SU-DHL-6 (cell line): ENCODE data around the gene SURF2.

Source experiments
- H2AFZ ChIP-seq: fragments of 200-600 bp; sonication (generic); 2 replicates; pipeline ENCODE4 v1.6.1; 2014; ENCODE audit warnings: low read depth, mild to moderate bottlenecking, moderate library complexity, mixed read lengths, antibody characterized with exemption, low read length; ENCODE audit not compliant: severe bottlenecking
- H3F3A ChIP-seq: fragments of 200-600 bp; shearing (Covaris generic); 2 replicates; pipeline ENCODE4 v1.6.0; 2016; ENCODE audit warnings: antibody characterized with exemption, mild to moderate bottlenecking; ENCODE audit not compliant: insufficient read depth
- H3K27ac ChIP-seq: fragments of 200-600 bp; sonication (generic); 2 replicates; pipeline ENCODE4 v1.5.1; 2016; ENCODE audit warnings: low read depth, mild to moderate bottlenecking, low read length, moderate library complexity, mixed read lengths
- H3K27me3 ChIP-seq: fragments of 200-600 bp; sonication (generic), shearing (Covaris generic); 2 replicates; pipeline ENCODE4 v1.6.0; 2014; ENCODE audit warnings: mild to moderate bottlenecking, low read length
- H3K36me3 ChIP-seq: fragments of 200-600 bp; sonication (generic); 2 replicates; pipeline ENCODE4 v1.6.1; 2014; ENCODE audit warnings: mild to moderate bottlenecking, low read length, mixed read lengths
- H3K4me2 ChIP-seq: fragments of 300-600, 200-600 bp; shearing (Covaris generic), sonication (generic); 2 replicates; pipeline ENCODE4 v1.6.0; 2014; ENCODE audit warnings: low read length, low read depth, mild to moderate bottlenecking; ENCODE audit not compliant: poor library complexity, severe bottlenecking
- H3K4me3 ChIP-seq: fragments of 200-600 bp; sonication (generic); 2 replicates; pipeline ENCODE4 v1.5.1; 2014; ENCODE audit warnings: antibody characterized with exemption, low read length, mild to moderate bottlenecking, mixed read lengths; ENCODE audit not compliant: insufficient read depth, poor library complexity, severe bottlenecking
- H3K79me2 ChIP-seq: fragments of 200-600 bp; sonication (generic); 2 replicates; pipeline ENCODE4 v1.6.1; 2014; ENCODE audit warnings: mild to moderate bottlenecking, low read length, moderate library complexity; ENCODE audit not compliant: insufficient read depth
- H3K9ac ChIP-seq: fragments of 200-600 bp; sonication (generic); 2 replicates; pipeline ENCODE4 v1.7.0; 2014; ENCODE audit warnings: mild to moderate bottlenecking, low read length
- H3K9me2 ChIP-seq: fragments of 200-600 bp; sonication (generic); replicated peaks from 2 replicates; pipeline ENCODE4 v1.6.1; 2014; ENCODE audit warnings: low read length; ENCODE audit not compliant: insufficient read depth
- H3K9me3 ChIP-seq: fragments of 200-600 bp; sonication (generic); 2 replicates; pipeline ENCODE4 v1.6.1; 2014; ENCODE audit warnings: low read length, mixed read lengths; ENCODE audit not compliant: insufficient read depth
- H4K20me1 ChIP-seq: fragments of 200-600 bp; sonication (generic); 2 replicates; pipeline ENCODE4 v1.6.1; 2014; ENCODE audit warnings: low read depth, mild to moderate bottlenecking, antibody characterized with exemption, low read length, moderate library complexity, mixed read lengths
- CTCF ChIP-seq: fragments of 200-600 bp; sonication (generic); IDR thresholded peaks from one replicate; pipeline ENCODE4 v1.5.1; 2017; ENCODE audit warnings: antibody characterized with exemption, mild to moderate bottlenecking, low read length, moderate library complexity; ENCODE audit not compliant: insufficient read depth, poor library complexity, severe bottlenecking
- EZH2phosphoT487 ChIP-seq: fragments of 200-600 bp; sonication (generic), shearing (Covaris generic); conservative IDR thresholded peaks from 2 replicates; pipeline ENCODE4 v1.6.1; 2018; ENCODE audit warnings: mild to moderate bottlenecking, antibody characterized with exemption, low read length, moderate library complexity, mixed read lengths

SURF2 gene

GRCh38 chr9:133367778-133368177, 11.4 kb downstream of the SURF2 start:
- Histone ChIP-seq H3K27ac (no peak overlapping the region), H3K36me3 (peaks cover 6% of the 10 kb centered on the region)

DNA sequence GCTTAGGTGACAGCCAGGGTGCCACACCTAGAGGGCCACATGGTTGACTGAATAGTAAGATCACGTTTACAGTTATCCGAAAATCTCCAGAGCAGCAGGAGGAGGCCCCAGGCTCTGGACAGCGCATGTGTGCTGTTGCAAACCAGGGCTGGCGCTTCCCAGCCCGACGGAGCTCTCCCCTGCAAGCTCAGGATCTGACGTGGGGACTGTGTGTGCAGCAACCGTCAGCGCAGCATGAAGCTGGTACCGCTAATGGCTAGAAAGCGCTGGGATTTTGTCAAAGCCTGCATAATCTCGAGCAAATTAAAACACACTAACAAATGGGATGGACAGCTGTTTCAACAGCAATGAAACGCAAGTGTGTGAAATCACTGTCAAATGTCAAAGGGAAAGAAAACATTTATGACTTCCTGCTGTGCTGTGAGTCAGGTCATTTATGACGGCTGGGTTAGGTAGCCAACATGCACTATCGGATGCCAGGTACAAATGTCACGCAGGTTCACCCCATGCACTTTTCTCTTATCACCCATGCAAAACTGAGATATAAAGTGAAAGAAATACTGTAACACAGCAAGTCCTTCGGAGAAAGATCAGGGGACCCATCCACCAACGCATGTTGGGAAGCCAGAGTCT, 12.0 kb downstream of the SURF2 start:
- Histone ChIP-seq H3K9me2 (no peaks in the 10 kb centered on the region), H3K4me2 (no peak overlapping the region), H3K36me3 (peaks cover 6% of the 10 kb centered on the region; the same call in 1 of the 2 replicates), H3K27ac (no peak overlapping the region), H2AFZ (no peak overlapping the region), H3K4me3 (no peak overlapping the region), H3K9me3 (no peaks in the 10 kb centered on the region), H3K9ac (no peak overlapping the region), H4K20me1 (no peaks in the 10 kb centered on the region; the same call in 1 of the 2 replicates), H3K27me3 (no peaks in the 10 kb centered on the region), H3F3A (no peaks in the 10 kb centered on the region), H3K79me2 (peaks cover 65% of the 10 kb centered on the region)
- TF ChIP-seq EZH2phosphoT487, result no peak
- no peak for TF ChIP-seq CTCF

More at GRCh38 chr9:133367778-133368177, 11.4 kb downstream of the SURF2 start:
- Histone ChIP-seq H3F3A (no peaks in the 10 kb centered on the region), H2AFZ (no peak overlapping the region), H4K20me1 (no peaks in the 10 kb centered on the region; the same call in 1 of the 2 replicates), H3K9me3 (no peaks in the 10 kb centered on the region), H3K27me3 (no peaks in the 10 kb centered on the region), H3K9ac (no peak overlapping the region), H3K79me2 (peaks cover 59% of the 10 kb centered on the region), H3K4me2 (no peak overlapping the region), H3K9me2 (no peaks in the 10 kb centered on the region), H3K4me3 (no peak overlapping the region)
- no peak for TF ChIP-seq CTCF
- TF ChIP-seq EZH2phosphoT487, result no peak

GRCh38 chr9:133369422-133369821, 13.1 kb downstream of the SURF2 start:
- no peaks in the 10 kb centered on the region for H3K9me3 ChIP-seq
- no peaks in the 10 kb centered on the region; the same call in 1 of the 2 replicates for H4K20me1 ChIP-seq
- H3K9ac ChIP-seq, result no peak overlapping the region
- H3F3A ChIP-seq, result no peaks in the 10 kb centered on the region
- H3K79me2 ChIP-seq, result peaks cover 74% of the 10 kb centered on the region
- H2AFZ ChIP-seq, result no peak overlapping the region
- no peaks in the 10 kb centered on the region for H3K27me3 ChIP-seq
- TF ChIP-seq EZH2phosphoT487, result no peak
- H3K27ac ChIP-seq, result no peak overlapping the region
- no peak overlapping the region for H3K4me2 ChIP-seq
- peaks cover 6% of the 10 kb centered on the region; the same call in 1 of the 2 replicates for H3K36me3 ChIP-seq
- H3K9me2 ChIP-seq, result no peaks in the 10 kb centered on the region
- H3K4me3 ChIP-seq, result no peak overlapping the region

DNA sequence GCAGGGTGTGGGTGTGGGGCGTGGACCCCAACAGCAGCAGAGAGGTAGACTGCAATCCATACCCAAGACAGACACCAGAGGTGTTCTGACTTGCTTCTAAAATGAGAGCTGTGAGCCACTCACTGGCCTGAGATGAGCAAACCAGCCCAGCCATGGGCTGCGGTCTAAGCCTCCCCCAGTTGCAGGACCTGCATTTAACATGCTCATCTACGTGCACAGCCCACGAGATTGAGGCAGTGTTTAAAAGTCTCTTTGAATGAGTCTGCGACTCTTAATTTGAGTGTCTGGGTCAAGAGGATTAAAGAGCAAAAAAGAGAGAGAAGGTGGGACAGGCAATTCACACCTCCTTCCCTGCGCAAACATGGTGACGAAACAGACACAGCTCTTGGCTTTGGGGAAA, 13.6 kb downstream of the SURF2 start:
- Histone ChIP-seq H3K36me3 (peaks cover 6% of the 10 kb centered on the region; the same call in 1 of the 2 replicates), H3K9me2 (no peaks in the 10 kb centered on the region), H3K79me2 (peaks cover 79% of the 10 kb centered on the region), H3K9me3 (no peaks in the 10 kb centered on the region), H2AFZ (no peak overlapping the region), H3K27ac (no peak overlapping the region), H3F3A (no peaks in the 10 kb centered on the region), H4K20me1 (no peaks in the 10 kb centered on the region; the same call in 1 of the 2 replicates), H3K9ac (no peak overlapping the region), H3K27me3 (no peaks in the 10 kb centered on the region), H3K4me3 (no peak overlapping the region), H3K4me2 (no peak overlapping the region)
- no peak for TF ChIP-seq CTCF
- no peak for TF ChIP-seq EZH2phosphoT487
